A673 (cell line): ENCODE results near the gene HERC2. TPM values are rescaled to one million over a fixed set of nuclear protein-coding genes. Genes with fewer than 3 reads are reported as not detected.
"Not testable (repeated sequence)": the region's sequence is repeated elsewhere in the genome, so short reads cannot be mapped to it uniquely, and the experiment has no call there.

Source experiments
- BruUV-seq: library from RNA; stranded (reverse); fragments of 400-500 nt; replicated peaks from 2 replicates; lab custom pipeline; 2021; lab: Mats Ljungman, UMichigan
- CTCF ChIA-PET: fragments of 300-600 bp; sonication (Branson Sonifier 250); formaldehyde crosslinking; loops from one replicate; lab custom pipeline; 2022; ENCODE audit warnings: antibody characterized with exemption; lab: Charles Lee
- POLR2A ChIA-PET: fragments of 300-600 bp; sonication (Branson Sonifier 250); formaldehyde crosslinking; loops from one replicate; lab custom pipeline; 2022; ENCODE audit warnings: antibody characterized with exemption; ENCODE audit not compliant: low non-redundant PET; lab: Charles Lee
- DNase-seq: peaks from one replicate; pipeline ENCODE4 v3.0.0-alpha.2; 2015; ENCODE audit warnings: low spot score
- H3K27ac ChIP-seq: fragments of 200-600 bp; sonication (generic); 2 replicates; pipeline ENCODE4 v1.5.1; 2016; ENCODE audit warnings: mixed run types, low read depth, mild to moderate bottlenecking, mixed read lengths, antibody characterized with exemption, low read length; ENCODE audit not compliant: poor library complexity, severe bottlenecking
- H3K27me3 ChIP-seq: fragments of 200-600 bp; sonication (generic); replicated peaks from 2 replicates; pipeline ENCODE4 v1.6.1; 2017; ENCODE audit warnings: mixed run types, low read depth, mild to moderate bottlenecking, mixed read lengths, antibody characterized with exemption, low read length; ENCODE audit not compliant: insufficient read depth, poor library complexity
- H3K36me3 ChIP-seq: fragments of 200-600 bp; sonication (generic); 2 replicates; pipeline ENCODE4 v1.6.1; 2016; ENCODE audit warnings: mixed run types, mild to moderate bottlenecking, mixed read lengths, antibody characterized with exemption, low read length; ENCODE audit not compliant: insufficient read depth, poor library complexity, severe bottlenecking
- H3K4me1 ChIP-seq: fragments of 200-600 bp; sonication (generic); 2 replicates; pipeline ENCODE4 v1.6.1; 2017; ENCODE audit warnings: mixed run types, mild to moderate bottlenecking, mixed read lengths, antibody characterized with exemption, low read length; ENCODE audit not compliant: insufficient read depth, poor library complexity, severe bottlenecking
- H3K4me3 ChIP-seq: fragments of 200-600 bp; sonication (generic); 2 replicates; pipeline ENCODE4 v1.5.1; 2016; ENCODE audit warnings: low read depth, mixed run types, mild to moderate bottlenecking, mixed read lengths, low read length; ENCODE audit not compliant: poor library complexity, severe bottlenecking
- H3K9me3 ChIP-seq: fragments of 200-600 bp; sonication (generic); 2 replicates; pipeline ENCODE4 v1.6.1; 2016; ENCODE audit warnings: mixed run types, low read depth, mild to moderate bottlenecking, mixed read lengths, antibody characterized with exemption, low read length; ENCODE audit not compliant: poor library complexity, severe bottlenecking
- intact Hi-C: fragments of 100-400 bp; cut with micrococcal nuclease; formaldehyde crosslinking; loops from one replicate; pipeline ENCODE4 v1.10.0; 2022; ENCODE audit not compliant: unreplicated experiment
- total RNA-seq: library from RNA; stranded (reverse); gene quantifications from 2 replicates; pipeline ENCODE4 v1.2.3, GENCODE V29; 2021

Gene HERC2
- total RNA-seq, 1 experiment from 2014 or later = 86.1 TPM

GRCh38 chr15:28316958-28317357 is 5.0 kb downstream of the HERC2 start:
- POLR2A ChIA-PET, H3K9me3 ChIP-seq: not testable (repeated sequence)

GRCh38 chr15:28310454-28310853 is 11.5 kb downstream of the HERC2 start:
- intact Hi-C loops, H3K36me3 ChIP-seq, H3K4me3 ChIP-seq, DNase-seq, POLR2A ChIA-PET, CTCF ChIA-PET, H3K9me3 ChIP-seq, H3K27me3 ChIP-seq, H3K4me1 ChIP-seq, H3K27ac ChIP-seq, BruUV-seq: not testable (repeated sequence)

More at GRCh38 chr15:28316958-28317357, 5.0 kb downstream of the HERC2 start:
- H3K4me3 ChIP-seq, H3K4me1 ChIP-seq, CTCF ChIA-PET, DNase-seq, intact Hi-C loops, H3K36me3 ChIP-seq, H3K27me3 ChIP-seq, H3K27ac ChIP-seq, BruUV-seq: not testable (repeated sequence)

GRCh38 chr15:28308718-28309117 is 13.3 kb downstream of the HERC2 start:
- H3K4me3 ChIP-seq, H3K9me3 ChIP-seq, H3K27ac ChIP-seq, POLR2A ChIA-PET, H3K4me1 ChIP-seq, DNase-seq, intact Hi-C loops, H3K36me3 ChIP-seq, CTCF ChIA-PET, BruUV-seq, H3K27me3 ChIP-seq: not testable (repeated sequence)

GRCh38 chr15:28305700-28306099 is 16.3 kb downstream of the HERC2 start:
- H3K4me1 ChIP-seq, intact Hi-C loops, H3K27me3 ChIP-seq, CTCF ChIA-PET, BruUV-seq, H3K9me3 ChIP-seq, DNase-seq, H3K27ac ChIP-seq, H3K4me3 ChIP-seq, POLR2A ChIA-PET, H3K36me3 ChIP-seq: not testable (repeated sequence)

- POLR2A ChIA-PET, CTCF ChIA-PET, H3K9me3 ChIP-seq, DNase-seq, H3K36me3 ChIP-seq, BruUV-seq, H3K27me3 ChIP-seq, H3K4me3 ChIP-seq, H3K27ac ChIP-seq, intact Hi-C loops, H3K4me1 ChIP-seq: not testable (repeated sequence)
These were observed 24.5 kb downstream of the HERC2 start for GRCh38 chr15:28297434-28297833.

GRCh38 chr15:28296814-28297213 is 25.2 kb downstream of the HERC2 start:
- H3K4me1 ChIP-seq, H3K4me3 ChIP-seq, POLR2A ChIA-PET, intact Hi-C loops, H3K9me3 ChIP-seq, H3K27ac ChIP-seq, DNase-seq, CTCF ChIA-PET, BruUV-seq, H3K27me3 ChIP-seq, H3K36me3 ChIP-seq: not testable (repeated sequence)

GRCh38 chr15:28295009-28295563 is 26.9 kb downstream of the HERC2 start:
- H3K36me3 ChIP-seq, BruUV-seq, H3K4me1 ChIP-seq, intact Hi-C loops, H3K4me3 ChIP-seq, POLR2A ChIA-PET, H3K27me3 ChIP-seq, DNase-seq, CTCF ChIA-PET, H3K27ac ChIP-seq, H3K9me3 ChIP-seq: not testable (repeated sequence)

- DNase-seq, POLR2A ChIA-PET, intact Hi-C loops, H3K9me3 ChIP-seq, BruUV-seq, H3K4me3 ChIP-seq, H3K27me3 ChIP-seq, CTCF ChIA-PET, H3K4me1 ChIP-seq, H3K27ac ChIP-seq: not testable (repeated sequence)
- peaks cover 12% of the 10 kb centered on the region for H3K36me3 ChIP-seq
These were observed 27.4 kb downstream of the HERC2 start for GRCh38 chr15:28294560-28294959.
